H1 (cell line): ENCODE results near the gene ZNF532.

Experiments used
- EP300 ChIP-seq, 2 experiments: IDR thresholded peaks; 1 replicate in 1 of 2; 2 replicates in 1 of 2; pipeline ENCODE4 v1.6.1; 2011 to 2012; ENCODE audit warnings: low read depth in 2 of 2, low read length in 2 of 2, mild to moderate bottlenecking in 2 of 2, borderline replicate concordance in 1 of 2, inconsistent platforms in 1 of 2, moderate library complexity in 1 of 2
- GTF2F1 ChIP-seq: IDR thresholded peaks from 2 replicates; pipeline ENCODE4 v1.6.1; 2012; ENCODE audit warnings: low read depth, low read length, improper control_type of control experiment, borderline replicate concordance
- SP1 ChIP-seq: IDR thresholded peaks from 2 replicates; pipeline ENCODE4 v1.6.1; 2011; ENCODE audit warnings: low read depth, low read length
- YY1 ChIP-seq: IDR thresholded peaks from 2 replicates; pipeline ENCODE4 v1.6.1; 2011; ENCODE audit warnings: low read depth, mild to moderate bottlenecking, low read length
- TF ChIP-seq, protein P1 (sequence below), 3 experiments: IDR thresholded peaks; 1 replicate in 2 of 3; 2 replicates in 1 of 3; pipeline versions ENCODE4 v1.5.1 to v1.6.1; 2011; ENCODE audit warnings: low read length in 3 of 3, mild to moderate bottlenecking in 3 of 3, inconsistent platforms in 2 of 3, low read depth in 1 of 3, moderate library complexity in 1 of 3; ENCODE audit not compliant: insufficient read depth in 1 of 3; ENCODE audit errors: control extremely low read depth in 1 of 3

- TF ChIP-seq GTF2F1 (no peak), EP300 (IDR thresholded peaks at IDR 0.05; ENCODE audit: borderline replicate concordance in 1 of 2, low read depth in 2 of 2, low read length in 2 of 2) (no peak), YY1 (no peak), SP1 (no peak)
- TF ChIP-seq, protein P1, sequence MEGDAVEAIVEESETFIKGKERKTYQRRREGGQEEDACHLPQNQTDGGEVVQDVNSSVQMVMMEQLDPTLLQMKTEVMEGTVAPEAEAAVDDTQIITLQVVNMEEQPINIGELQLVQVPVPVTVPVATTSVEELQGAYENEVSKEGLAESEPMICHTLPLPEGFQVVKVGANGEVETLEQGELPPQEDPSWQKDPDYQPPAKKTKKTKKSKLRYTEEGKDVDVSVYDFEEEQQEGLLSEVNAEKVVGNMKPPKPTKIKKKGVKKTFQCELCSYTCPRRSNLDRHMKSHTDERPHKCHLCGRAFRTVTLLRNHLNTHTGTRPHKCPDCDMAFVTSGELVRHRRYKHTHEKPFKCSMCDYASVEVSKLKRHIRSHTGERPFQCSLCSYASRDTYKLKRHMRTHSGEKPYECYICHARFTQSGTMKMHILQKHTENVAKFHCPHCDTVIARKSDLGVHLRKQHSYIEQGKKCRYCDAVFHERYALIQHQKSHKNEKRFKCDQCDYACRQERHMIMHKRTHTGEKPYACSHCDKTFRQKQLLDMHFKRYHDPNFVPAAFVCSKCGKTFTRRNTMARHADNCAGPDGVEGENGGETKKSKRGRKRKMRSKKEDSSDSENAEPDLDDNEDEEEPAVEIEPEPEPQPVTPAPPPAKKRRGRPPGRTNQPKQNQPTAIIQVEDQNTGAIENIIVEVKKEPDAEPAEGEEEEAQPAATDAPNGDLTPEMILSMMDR (IDR thresholded peaks at IDR 0.05; ENCODE audit: control extremely low read depth in 1 of 3, insufficient read depth in 1 of 3, low read depth in 1 of 3, low read length in 3 of 3), result no peak
These were observed 91.1 kb downstream of the ZNF532 start for GRCh38 chr18:58955738-58956137.
